PFSK-1 (cell line): Measurements from ENCODE around the gene CALB2.

Experiments used
- POLR2AphosphoS5 ChIP-seq: IDR thresholded peaks from 2 replicates; pipeline ENCODE4 v1.6.1; 2012; ENCODE audit warnings: low read depth, mild to moderate bottlenecking, control low read depth, low read length, moderate library complexity
- SIN3A ChIP-seq: IDR thresholded peaks from 2 replicates; pipeline ENCODE4 v1.6.1; 2012; ENCODE audit warnings: mild to moderate bottlenecking, low read length, moderate library complexity, borderline replicate concordance; ENCODE audit not compliant: insufficient read depth
- TAF1 ChIP-seq: IDR thresholded peaks from 2 replicates; pipeline ENCODE4 v1.6.1; 2012; ENCODE audit warnings: low read length, control low read depth, borderline replicate concordance; ENCODE audit not compliant: insufficient read depth

DNA sequence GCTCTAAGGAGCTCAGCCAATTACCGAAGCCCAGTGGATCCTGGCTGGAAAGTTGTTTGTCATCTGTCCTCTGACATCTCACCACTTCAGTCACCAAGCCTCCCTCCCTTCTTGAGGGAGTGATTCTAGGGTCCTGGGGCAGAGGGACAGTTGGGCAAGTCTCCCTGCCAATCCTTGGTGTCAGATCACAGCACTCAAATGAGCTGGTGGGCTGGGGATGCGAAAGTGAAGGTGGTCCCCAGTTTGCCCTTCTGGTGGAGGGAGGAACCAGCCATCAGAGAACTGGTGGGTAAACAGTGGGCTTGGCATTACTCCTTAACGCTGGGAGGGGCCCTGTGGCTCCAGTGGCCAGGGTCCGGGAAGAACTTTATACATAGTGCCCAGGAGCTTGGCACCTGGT lies 4.4 kb upstream of the CALB2 start:
- TF ChIP-seq POLR2AphosphoS5 (no peak), SIN3A (no peak), TAF1 (no peak)
